Stimulated activated CD4-positive, alpha-beta T cell treated with anti-CD3 and anti-CD28 coated beads, Interleukin-1b, Interleukin-23, amount 100 ng/mL, for 24 hours (primary cell): ENCODE data around the gene MRPL47.
"Not testable (repeated sequence)": the region's sequence is repeated elsewhere in the genome, so short reads cannot be mapped to it uniquely, and the experiment has no call there.

Source experiments
- DNase-seq, 4 experiments: peaks; one replicate each; pipeline ENCODE4 v3.0.0-alpha.2; 2020; ENCODE audit warnings: low read depth in 4 of 4, low spot score in 1 of 4

Gene MRPL47

GRCh38 chr3:179604321-179605078 lies at the start of gene MRPL47, which contains the start of gene NDUFB5:
Gene MRPL47, minus strand, starts transcription at chr3:179604638. Its CDS starts 14 bp downstream, at chr3:179604624.
Gene NDUFB5, plus strand, starts transcription at chr3:179604794. Its CDS starts 22 bp downstream, at chr3:179604816.
- DNase-seq: peak; percentile 82 to 95 (median 88)

GRCh38 chr3:179653096-179653797 lies 48.8 kb upstream of the MRPL47 start:
- peak; percentile 21 to 48 (median 36) for DNase-seq

GRCh38 chr3:179652447-179653095 lies 48.1 kb upstream of the MRPL47 start, which contains the start of gene USP13:
Gene USP13, plus strand, starts transcription at chr3:179653040. Its CDS starts 186 bp downstream, at chr3:179653226.
- peak; percentile 10 to 42 (median 29) for DNase-seq

- DNase-seq: no peak
Observed at GRCh38 chr3:179651687-179652446, 47.4 kb upstream of the MRPL47 start.

- no peak for DNase-seq
Observed at GRCh38 chr3:179646177-179646576, 41.7 kb upstream of the MRPL47 start.

- not testable (repeated sequence) for DNase-seq
Observed at GRCh38 chr3:179643837-179644236, 39.4 kb upstream of the MRPL47 start.

- DNase-seq: no peak
Observed at GRCh38 chr3:179642871-179643270, 38.4 kb upstream of the MRPL47 start.

- DNase-seq: no peak
Observed at GRCh38 chr3:179640469-179640868, 36.0 kb upstream of the MRPL47 start.

GRCh38 chr3:179630753-179631451 lies 26.5 kb upstream of the MRPL47 start:
- DNase-seq: no peak

- no peak for DNase-seq
Observed at GRCh38 chr3:179624451-179624850, 20.0 kb upstream of the MRPL47 start.

- no peak for DNase-seq
Observed at GRCh38 chr3:179622023-179622422, 17.6 kb upstream of the MRPL47 start.

- DNase-seq: no peak
Observed at GRCh38 chr3:179615458-179616173, 11.2 kb upstream of the MRPL47 start.

GRCh38 chr3:179613807-179614206 lies 9.4 kb upstream of the MRPL47 start:
- no peak for DNase-seq

GRCh38 chr3:179610066-179610465 lies 5.6 kb upstream of the MRPL47 start:
- no peak for DNase-seq

- DNase-seq: no peak
Observed at GRCh38 chr3:179608931-179609720, 4.7 kb upstream of the MRPL47 start.

GRCh38 chr3:179606534-179607085 lies 2.2 kb upstream of the MRPL47 start:
- no peak for DNase-seq

- no peak for DNase-seq
Observed at GRCh38 chr3:179603831-179604230, 607 bp downstream of the MRPL47 start.

GRCh38 chr3:179603321-179603720 lies 1.1 kb downstream of the MRPL47 start:
- no peak for DNase-seq

GRCh38 chr3:179599531-179599930 lies 4.9 kb downstream of the MRPL47 start:
- no peak for DNase-seq
